GM12864 (cell line): Measurements from ENCODE around the gene KIF26B.

ENCODE experiments used
- DNase-seq: peaks from one replicate; pipeline ENCODE4 v3.0.0-alpha.2; 2011; ENCODE audit warnings: low read depth
- H3K4me3 ChIP-seq: 2 replicates; pipeline ENCODE4 v1.5.1; 2011; ENCODE audit warnings: mild to moderate bottlenecking, low read depth, low read length, control low read depth
- TF ChIP-seq, protein P1 (sequence below): IDR thresholded peaks from 2 replicates; pipeline ENCODE4 v1.5.1; 2011; ENCODE audit warnings: low read depth, mild to moderate bottlenecking, moderate library complexity, low read length, control low read depth, inconsistent platforms; ENCODE audit errors: missing control alignments

Gene KIF26B

DNA sequence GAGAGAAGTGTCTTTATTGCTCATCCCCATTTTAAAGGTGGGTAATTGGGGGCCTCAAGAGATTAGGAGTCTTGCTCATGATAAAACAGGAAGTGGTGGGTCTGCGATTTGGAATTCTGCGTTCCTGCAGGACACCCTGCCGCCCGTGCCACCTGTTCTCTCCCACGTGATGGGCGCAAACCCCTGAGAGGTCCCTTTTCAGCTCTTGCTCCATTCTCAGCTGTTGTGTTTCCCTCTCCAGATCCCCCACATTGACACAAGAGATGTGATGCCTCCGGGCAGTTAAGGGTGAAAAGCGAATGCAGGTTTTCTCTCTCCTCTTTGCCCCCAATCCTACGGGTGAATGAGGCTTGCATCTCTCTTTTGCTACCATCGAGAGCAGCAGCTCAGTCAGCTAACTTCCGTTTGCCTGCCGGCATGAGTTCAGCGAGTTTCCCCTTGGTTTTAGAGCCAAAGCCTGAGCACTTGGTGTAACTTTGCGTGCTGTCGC, 57.5 kb downstream of the KIF26B start:
- TF ChIP-seq, protein P1, sequence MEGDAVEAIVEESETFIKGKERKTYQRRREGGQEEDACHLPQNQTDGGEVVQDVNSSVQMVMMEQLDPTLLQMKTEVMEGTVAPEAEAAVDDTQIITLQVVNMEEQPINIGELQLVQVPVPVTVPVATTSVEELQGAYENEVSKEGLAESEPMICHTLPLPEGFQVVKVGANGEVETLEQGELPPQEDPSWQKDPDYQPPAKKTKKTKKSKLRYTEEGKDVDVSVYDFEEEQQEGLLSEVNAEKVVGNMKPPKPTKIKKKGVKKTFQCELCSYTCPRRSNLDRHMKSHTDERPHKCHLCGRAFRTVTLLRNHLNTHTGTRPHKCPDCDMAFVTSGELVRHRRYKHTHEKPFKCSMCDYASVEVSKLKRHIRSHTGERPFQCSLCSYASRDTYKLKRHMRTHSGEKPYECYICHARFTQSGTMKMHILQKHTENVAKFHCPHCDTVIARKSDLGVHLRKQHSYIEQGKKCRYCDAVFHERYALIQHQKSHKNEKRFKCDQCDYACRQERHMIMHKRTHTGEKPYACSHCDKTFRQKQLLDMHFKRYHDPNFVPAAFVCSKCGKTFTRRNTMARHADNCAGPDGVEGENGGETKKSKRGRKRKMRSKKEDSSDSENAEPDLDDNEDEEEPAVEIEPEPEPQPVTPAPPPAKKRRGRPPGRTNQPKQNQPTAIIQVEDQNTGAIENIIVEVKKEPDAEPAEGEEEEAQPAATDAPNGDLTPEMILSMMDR: no peak
- no peak for DNase-seq
- H3K4me3 ChIP-seq: no peak overlapping the region

DNA sequence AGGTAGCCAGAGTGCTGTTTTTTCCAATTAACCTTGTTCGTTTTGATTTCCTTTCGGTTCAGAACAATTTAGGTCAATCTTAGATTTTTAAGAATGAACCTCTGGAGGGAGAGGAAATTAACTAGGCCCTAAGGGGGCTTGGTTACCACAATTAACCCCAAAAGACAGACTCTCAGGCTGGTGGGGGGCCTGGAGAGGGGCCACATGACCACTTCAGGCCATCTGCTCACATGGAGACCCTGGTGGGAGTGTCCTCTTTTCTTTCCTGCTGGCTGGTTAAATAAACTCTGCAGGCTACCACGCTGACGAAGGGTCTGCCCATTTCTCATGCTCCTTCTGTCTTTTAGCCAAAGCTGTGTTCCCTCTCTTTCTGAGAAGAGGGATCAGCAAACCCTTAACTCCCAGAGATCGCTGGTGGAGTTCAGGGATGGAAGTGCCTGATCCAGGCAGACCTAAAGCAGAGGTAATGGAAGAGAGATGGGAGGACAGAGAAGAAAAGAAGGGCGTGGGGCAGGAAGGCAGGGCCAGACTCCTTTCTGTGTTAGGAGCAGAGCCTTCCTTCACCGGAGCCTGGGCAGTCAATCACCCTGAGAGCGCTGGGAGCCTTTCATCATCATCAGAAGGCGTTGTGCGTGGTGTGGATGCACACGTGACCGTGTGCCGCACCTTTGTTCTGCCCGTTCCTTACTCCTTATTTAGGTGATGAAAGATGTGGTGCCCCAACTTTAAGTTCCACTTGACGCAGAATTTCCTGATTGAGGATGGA, 58.5 kb downstream of the KIF26B start:
- DNase-seq: no peak
- H3K4me3 ChIP-seq: no peak overlapping the region
- TF ChIP-seq, protein P1: no peak

DNA sequence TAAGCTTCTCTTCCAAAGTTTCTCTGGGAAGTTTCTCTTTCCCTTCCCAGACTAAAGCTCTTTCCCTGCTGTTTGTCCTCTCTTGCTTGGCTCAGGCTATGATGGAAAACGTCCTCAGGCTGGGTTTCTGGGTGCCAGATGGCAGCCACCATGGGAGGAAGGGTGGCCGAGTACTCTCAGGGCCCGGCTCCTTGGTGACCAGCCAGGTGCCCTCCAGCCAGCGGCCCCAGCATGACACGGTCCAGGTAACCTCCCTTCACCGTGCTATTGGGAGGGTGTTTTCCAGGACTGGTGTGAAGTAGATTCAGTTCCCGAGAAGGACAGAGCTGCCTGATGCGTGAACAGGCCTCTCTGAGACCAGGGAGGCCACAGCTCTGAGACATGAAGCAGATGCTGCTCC, 60.3 kb downstream of the KIF26B start:
- DNase-seq: no peak
- no peak overlapping the region for H3K4me3 ChIP-seq
- TF ChIP-seq, protein P1: no peak

DNA sequence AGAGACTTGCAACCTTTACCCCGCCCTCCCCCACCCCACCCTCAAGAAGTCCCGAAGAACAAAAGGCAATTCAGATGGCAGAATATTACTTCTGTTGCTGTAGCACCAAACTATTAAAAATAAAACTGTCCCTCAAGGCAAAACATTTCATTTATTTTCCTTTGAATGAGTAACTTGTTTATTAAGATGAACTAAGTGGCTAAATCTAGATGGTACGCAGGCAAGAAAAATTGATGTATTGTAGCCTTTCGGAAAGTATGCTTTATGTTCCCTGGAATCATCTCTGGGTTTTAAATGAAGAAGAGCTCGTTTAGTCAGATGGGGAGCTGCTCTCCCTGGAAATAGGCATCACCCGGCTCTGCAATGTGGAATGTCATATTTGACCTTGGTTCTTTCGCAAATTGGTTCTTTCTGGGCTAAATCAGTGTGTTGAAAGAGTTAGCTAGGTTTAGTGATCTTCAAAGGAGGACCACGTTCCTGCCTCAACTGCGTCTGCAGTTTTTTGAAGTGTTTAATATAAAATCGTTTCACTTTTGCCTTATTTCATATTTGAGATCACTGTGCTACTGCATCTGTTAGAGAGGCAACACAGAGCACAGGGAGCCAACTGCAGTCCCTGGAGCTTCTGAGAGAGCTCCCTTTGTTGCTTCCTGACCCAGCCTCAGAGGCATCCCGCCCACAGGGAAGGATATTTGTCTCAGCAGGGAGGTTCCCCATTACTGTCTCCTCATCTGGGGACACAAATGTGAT, 61.8 kb downstream of the KIF26B start:
- DNase-seq: no peak
- H3K4me3 ChIP-seq: no peak overlapping the region
- TF ChIP-seq, protein P1: no peak

DNA sequence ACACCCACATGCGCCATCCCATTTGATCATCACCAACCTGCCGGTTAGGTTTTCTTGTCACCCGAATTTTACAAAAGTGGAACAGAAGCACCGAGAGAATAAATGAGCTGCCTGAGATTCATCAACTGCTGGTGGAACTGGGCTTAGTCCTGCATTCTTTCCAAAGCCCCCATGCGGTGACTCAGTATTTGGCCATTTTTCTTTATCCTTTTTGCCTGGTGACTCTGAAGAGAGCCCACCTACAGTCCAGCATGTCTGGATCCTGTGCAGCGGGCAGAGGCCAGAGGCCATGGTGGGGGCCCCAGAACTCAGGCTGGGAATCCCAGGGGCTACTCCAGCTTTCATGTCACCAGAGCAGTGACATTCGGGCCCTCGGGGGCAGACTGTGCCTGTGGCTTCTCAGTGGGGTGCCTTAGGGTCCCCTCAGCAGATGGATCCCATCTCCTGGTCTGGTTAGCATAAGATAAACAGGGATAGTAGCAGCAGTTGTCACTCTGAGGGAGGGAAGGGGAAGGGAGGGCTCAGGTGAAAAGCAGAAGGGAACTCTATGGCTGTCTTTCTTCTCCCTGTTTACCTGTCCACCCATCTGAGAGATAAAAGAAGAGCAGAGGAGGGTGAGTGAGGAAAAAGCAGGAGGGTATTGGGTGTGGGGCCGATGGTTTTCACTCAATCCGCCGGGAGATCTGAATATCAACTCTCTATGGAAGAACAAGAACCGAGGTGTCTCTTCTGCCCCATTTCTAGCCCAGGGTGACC, 63.2 kb downstream of the KIF26B start:
- DNase-seq: no peak
- H3K4me3 ChIP-seq: no peak overlapping the region
- TF ChIP-seq, protein P1: no peak

DNA sequence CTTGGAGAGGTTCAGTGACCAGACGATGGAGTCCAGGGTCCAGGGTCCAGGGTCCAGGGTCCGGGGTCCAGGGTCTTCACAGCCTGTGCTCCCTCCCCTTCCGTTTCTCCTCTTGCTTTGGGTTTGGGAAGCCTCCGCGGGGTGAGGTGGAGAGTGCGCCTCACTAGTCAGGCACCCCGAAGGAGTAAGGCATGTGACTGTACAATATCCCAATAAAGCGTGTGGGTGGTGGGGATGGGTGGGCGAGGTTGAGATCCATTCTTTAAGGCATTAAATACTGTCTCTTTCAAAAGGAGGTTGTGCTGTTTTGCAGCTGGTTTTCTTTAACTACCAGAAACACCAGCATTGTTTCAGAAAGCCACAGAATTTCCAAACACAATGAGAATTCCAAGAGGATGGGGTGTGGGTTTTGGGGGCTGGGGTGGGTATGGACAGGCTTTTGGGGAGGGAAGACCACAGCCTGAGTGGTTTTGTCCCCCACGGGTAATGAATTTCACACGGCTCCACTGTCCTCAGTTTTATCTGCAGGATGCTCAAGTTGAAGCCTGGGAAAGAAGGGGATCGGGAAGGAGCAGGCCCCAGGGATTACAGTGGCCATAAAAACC, 65.7 kb downstream of the KIF26B start:
- no peak overlapping the region for H3K4me3 ChIP-seq
- DNase-seq: no peak
- TF ChIP-seq, protein P1: no peak
